IMR-90 (cell line): ENCODE data around the gene STX8. TPM values are rescaled to one million over a fixed set of nuclear protein-coding genes. Genes with fewer than 3 reads are reported as not detected.
A peak's percentile ranks its signal among the peaks of the same experiment; 100 is the strongest.

ENCODE experiments used
- ATAC-seq: fragments of 200-7000 bp; cut with Tn5 transposase; 2 replicates; pipeline ENCODE4 v1.9.1; 2020; ENCODE audit warnings: low read depth, mild to moderate bottlenecking, moderate library complexity
- BruUV-seq: library from RNA; stranded (reverse); fragments of 400-500 nt; replicated peaks from 2 replicates; lab custom pipeline; 2021; lab: Mats Ljungman, UMichigan
- CTCF ChIA-PET: fragments of 300-600 bp; formaldehyde crosslinking; extraction: SDS; loops from one replicate; lab custom pipeline; 2021; ENCODE audit warnings: antibody characterized with exemption; lab: Yijun Ruan, JAX
- POLR2A ChIA-PET: fragments of 300-600 bp; sonication (Branson Sonifier 250); formaldehyde crosslinking; loops from one replicate; lab custom pipeline; 2022; ENCODE audit warnings: antibody characterized with exemption; ENCODE audit not compliant: unreplicated experiment; lab: Charles Lee
- DNase-seq: peaks from one replicate; pipeline ENCODE4 v3.0.0; 2013
- H2AFZ ChIP-seq: replicated peaks from 2 replicates; pipeline ENCODE3; 2013; ENCODE audit warnings: low read length, mild to moderate bottlenecking; ENCODE audit not compliant: poor library complexity
- H2AK5ac ChIP-seq: 2 replicates; pipeline ENCODE4 v1.6.1; 2013; ENCODE audit warnings: low read depth, low read length, inconsistent platforms
- H2AK9ac ChIP-seq: replicated peaks from 2 replicates; pipeline ENCODE3; 2013; ENCODE audit warnings: mild to moderate bottlenecking, low read depth, low read length, moderate library complexity; ENCODE audit not compliant: poor library complexity
- H2BK120ac ChIP-seq: 2 replicates; pipeline ENCODE4 v1.6.1; 2013; ENCODE audit warnings: low read depth, low read length, inconsistent platforms
- H2BK15ac ChIP-seq: 3 replicates; pipeline ENCODE4 v1.6.1; 2013; ENCODE audit warnings: low read depth, low read length, inconsistent platforms
- H2BK20ac ChIP-seq: 2 replicates; pipeline ENCODE4 v1.6.1; 2013; ENCODE audit warnings: low read depth, mild to moderate bottlenecking, inconsistent platforms, low read length, moderate library complexity
- H2BK5ac ChIP-seq: 2 replicates; pipeline ENCODE4 v1.6.1; 2013; ENCODE audit warnings: mild to moderate bottlenecking, low read depth, low read length, inconsistent platforms; ENCODE audit not compliant: poor library complexity, severe bottlenecking
- H3K14ac ChIP-seq: replicated peaks from 2 replicates; pipeline ENCODE4 v1.6.1; 2013; ENCODE audit warnings: low read depth, low read length, inconsistent platforms
- H3K18ac ChIP-seq: 2 replicates; pipeline ENCODE4 v1.6.1; 2013; ENCODE audit warnings: low read depth, low read length, control low read depth
- H3K23ac ChIP-seq: 2 replicates; pipeline ENCODE4 v1.6.1; 2013; ENCODE audit warnings: low read depth, low read length, inconsistent platforms
- H3K27ac ChIP-seq: 2 replicates; pipeline ENCODE4 v1.5.1; 2013; ENCODE audit warnings: mild to moderate bottlenecking, control low read depth, low read length; ENCODE audit not compliant: insufficient read depth
- H3K27me3 ChIP-seq: 2 replicates; pipeline ENCODE4 v1.6.1; 2013; ENCODE audit warnings: low read length; ENCODE audit not compliant: control insufficient read depth, insufficient read depth
- H3K36me3 ChIP-seq: 2 replicates; pipeline ENCODE4 v1.6.1; 2013; ENCODE audit warnings: low read length, mixed read lengths; ENCODE audit not compliant: control insufficient read depth, insufficient read depth
- H3K4ac ChIP-seq: 2 replicates; pipeline ENCODE4 v1.6.1; 2013; ENCODE audit warnings: low read depth, low read length, inconsistent platforms
- H3K4me1 ChIP-seq: 2 replicates; pipeline ENCODE4 v1.6.1; 2013; ENCODE audit warnings: low read length, mixed read lengths; ENCODE audit not compliant: control insufficient read depth, insufficient read depth
- H3K4me2 ChIP-seq: 2 replicates; pipeline ENCODE4 v1.6.1; 2013; ENCODE audit warnings: low read depth, mild to moderate bottlenecking, control low read depth, low read length, moderate library complexity
- H3K4me3 ChIP-seq: 2 replicates; pipeline ENCODE4 v1.5.1; 2013; ENCODE audit warnings: low read depth, mild to moderate bottlenecking, control low read depth, low read length, moderate library complexity; ENCODE audit not compliant: insufficient read depth
- H3K56ac ChIP-seq: 2 replicates; pipeline ENCODE4 v1.6.1; 2013; ENCODE audit warnings: low read length, inconsistent platforms; ENCODE audit not compliant: insufficient read depth; ENCODE audit errors: extremely low read depth
- H3K79me1 ChIP-seq, 2 experiments: 2 replicates each; pipeline ENCODE4 v1.6.1; 2013; ENCODE audit warnings: low read length in 2 of 2, inconsistent platforms in 1 of 2, low read depth in 1 of 2
- H3K9ac ChIP-seq: 2 replicates; pipeline ENCODE4 v1.6.1; 2013; ENCODE audit warnings: low read depth, low read length, control low read depth
- H3K9me1 ChIP-seq: 2 replicates; pipeline ENCODE4 v1.6.1; 2013; ENCODE audit warnings: low read length, inconsistent platforms; ENCODE audit not compliant: insufficient read depth
- H3K9me3 ChIP-seq: 2 replicates; pipeline ENCODE4 v1.6.1; 2013; ENCODE audit warnings: low read length; ENCODE audit not compliant: control insufficient read depth, insufficient read depth
- H4K20me1 ChIP-seq: 2 replicates; pipeline ENCODE4 v1.6.1; 2013; ENCODE audit warnings: low read length, inconsistent platforms; ENCODE audit not compliant: insufficient read depth
- H4K5ac ChIP-seq: 2 replicates; pipeline ENCODE4 v1.6.1; 2013; ENCODE audit warnings: mild to moderate bottlenecking, low read depth, low read length, control low read depth
- H4K8ac ChIP-seq, 2 experiments: 2 replicates each; pipeline ENCODE4 v1.6.1; 2013; ENCODE audit warnings: low read depth in 2 of 2, low read length in 2 of 2, control low read depth in 1 of 2, inconsistent platforms in 1 of 2
- H4K91ac ChIP-seq: 2 replicates; pipeline ENCODE4 v1.6.1; 2013; ENCODE audit warnings: low read depth, low read length, inconsistent platforms; ENCODE audit not compliant: insufficient read depth
- CEBPB ChIP-seq: IDR thresholded peaks from 2 replicates; pipeline ENCODE4 v1.6.1; 2012; ENCODE audit warnings: low read depth, low read length, improper control_type of control experiment
- MAFK ChIP-seq: IDR thresholded peaks from 2 replicates; pipeline ENCODE4 v1.6.1; 2012; ENCODE audit warnings: low read depth, low read length, improper control_type of control experiment
- WGBS, 2 experiments: methylation state at CpG; one replicate each; pipeline versions ENCODE4 v1.1.5 to v1.1.7; 2013; ENCODE audit warnings: missing lambda C conversion rate in 2 of 2; ENCODE audit not compliant: insufficient read length in 1 of 2; ENCODE audit errors: extremely low coverage in 2 of 2; 5-methylcytosine and 5-hydroxymethylcytosine counted together
- dilution Hi-C: fragments of 300-500 bp; cut with HindIII; formaldehyde crosslinking; loops from one replicate; pipeline ENCODE4 v1.14.3; 2018; ENCODE audit warnings: low sequenced_read_pairs; ENCODE audit not compliant: unreplicated experiment
- in situ Hi-C: fragments of 300-500 bp; cut with MboI; formaldehyde crosslinking; loops from 3 replicates; pipeline ENCODE4 v1.14.3; 2019; ENCODE audit warnings: low sequenced_read_pairs, inconsistent platforms, mixed read lengths
- intact Hi-C: fragments of 100-400 bp; cut with micrococcal nuclease; formaldehyde crosslinking; loops from 2 replicates; pipeline ENCODE4 v1.10.0; 2022
- polyA plus RNA-seq, 3 experiments: library from polyadenylated mRNA; depleted of rRNA; stranded (reverse); fragments of >200 nt; gene quantifications; 2 replicates each; pipeline ENCODE4 v1.2.3, GENCODE V29; 2012; ENCODE audit warnings: low replicate concordance in 1 of 3
- total RNA-seq: library from RNA; depleted of rRNA; stranded (reverse); fragments of >200 nt; gene quantifications from 2 replicates; pipeline ENCODE4 v1.2.3, GENCODE V29; 2012

Gene STX8
- total and polyA plus RNA-seq, 2 of the 4 experiments (the other 2 are of a cell fraction): 26.5 to 47.0 TPM

DNA sequence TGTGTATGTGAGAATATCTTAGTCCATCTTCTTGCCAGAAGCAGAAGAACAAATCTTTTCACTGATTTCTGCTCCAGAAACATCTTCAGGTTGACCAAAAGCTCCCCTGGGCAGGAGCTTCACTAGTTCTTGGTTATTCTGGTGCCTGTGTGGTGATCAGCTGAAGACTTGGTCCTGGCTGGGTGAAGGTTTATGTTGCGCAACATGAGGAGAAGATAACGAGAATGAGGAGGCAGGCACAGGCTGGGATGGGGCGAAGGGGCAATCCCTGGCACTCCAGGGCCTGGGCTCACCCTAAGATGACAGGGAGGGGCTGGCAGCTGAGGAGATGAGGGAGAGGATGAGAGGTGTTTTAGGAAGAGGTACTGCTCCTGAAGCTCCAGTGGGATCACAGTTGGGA lies 322.3 kb downstream of the STX8 start:
- dilution Hi-C loops: no loop called here
- WGBS, 2 experiments: 84% methylated on average over 3 of the region's 3 CpGs; no CpG with 5 or more reads in 1 of the 2 experiments

More for the DNA sequence above, 322.3 kb downstream of the STX8 start:
- no peak overlapping the region for H3K9ac ChIP-seq
- ATAC-seq (no peak), DNase-seq (no peak)
- no peak overlapping the region for H3K4me3 ChIP-seq
- H2AK5ac ChIP-seq: peak overlapping the region; percentile 18; the same call in 1 of the 2 replicates
- no peaks in the 10 kb centered on the region for H3K9me3 ChIP-seq
- no TSS peak for BruUV-seq
- no peak overlapping the region for H2BK5ac ChIP-seq
- H3K18ac ChIP-seq: no peak overlapping the region
- H2BK120ac ChIP-seq: no peak overlapping the region
- no peaks in the 10 kb centered on the region for H3K27me3 ChIP-seq
- no peaks in the 10 kb centered on the region for H4K20me1 ChIP-seq
- no peak overlapping the region for H3K14ac ChIP-seq
- no peak overlapping the region for H4K5ac ChIP-seq
- peaks cover 6% of the 10 kb centered on the region for H3K9me1 ChIP-seq
- H3K4ac ChIP-seq: no peak overlapping the region
- no peak overlapping the region for H2BK20ac ChIP-seq
- TF ChIP-seq MAFK: no peak
- TF ChIP-seq CEBPB: peak; percentile 90
- H3K56ac ChIP-seq: no peak overlapping the region
- no peak overlapping the region for H3K23ac ChIP-seq
- no peak overlapping the region for H3K4me2 ChIP-seq
- ChIA-PET CTCF (no interaction called here), POLR2A (no interaction called here)
- H4K91ac ChIP-seq: no peak overlapping the region
- H4K8ac ChIP-seq: no peak overlapping the region
- intact Hi-C loops (no loop called here), in situ Hi-C loops (no loop called here)
- no peaks in the 10 kb centered on the region for H3K79me1 ChIP-seq
- H3K4me1 ChIP-seq: peaks cover 15% of the 10 kb centered on the region
- H2BK15ac ChIP-seq: no peak overlapping the region
- H3K27ac ChIP-seq: no peak overlapping the region
- no peak overlapping the region for H2AK9ac ChIP-seq
- no peak overlapping the region for H2AFZ ChIP-seq
- no peaks in the 10 kb centered on the region for H3K36me3 ChIP-seq
